GM21737 (cell line): ENCODE measurements around the gene CREBBP.
"Not testable (repeated sequence)": the region's sequence is repeated elsewhere in the genome, so short reads cannot be mapped to it uniquely, and the experiment has no call there.

Source experiments
- ATAC-seq: cut with Tn5 transposase; IDR thresholded peaks from one replicate; pipeline ENCODE4 v1.9.1; 2021; ENCODE audit warnings: mild to moderate bottlenecking, moderate library complexity; ENCODE audit not compliant: unreplicated experiment

Gene CREBBP

DNA sequence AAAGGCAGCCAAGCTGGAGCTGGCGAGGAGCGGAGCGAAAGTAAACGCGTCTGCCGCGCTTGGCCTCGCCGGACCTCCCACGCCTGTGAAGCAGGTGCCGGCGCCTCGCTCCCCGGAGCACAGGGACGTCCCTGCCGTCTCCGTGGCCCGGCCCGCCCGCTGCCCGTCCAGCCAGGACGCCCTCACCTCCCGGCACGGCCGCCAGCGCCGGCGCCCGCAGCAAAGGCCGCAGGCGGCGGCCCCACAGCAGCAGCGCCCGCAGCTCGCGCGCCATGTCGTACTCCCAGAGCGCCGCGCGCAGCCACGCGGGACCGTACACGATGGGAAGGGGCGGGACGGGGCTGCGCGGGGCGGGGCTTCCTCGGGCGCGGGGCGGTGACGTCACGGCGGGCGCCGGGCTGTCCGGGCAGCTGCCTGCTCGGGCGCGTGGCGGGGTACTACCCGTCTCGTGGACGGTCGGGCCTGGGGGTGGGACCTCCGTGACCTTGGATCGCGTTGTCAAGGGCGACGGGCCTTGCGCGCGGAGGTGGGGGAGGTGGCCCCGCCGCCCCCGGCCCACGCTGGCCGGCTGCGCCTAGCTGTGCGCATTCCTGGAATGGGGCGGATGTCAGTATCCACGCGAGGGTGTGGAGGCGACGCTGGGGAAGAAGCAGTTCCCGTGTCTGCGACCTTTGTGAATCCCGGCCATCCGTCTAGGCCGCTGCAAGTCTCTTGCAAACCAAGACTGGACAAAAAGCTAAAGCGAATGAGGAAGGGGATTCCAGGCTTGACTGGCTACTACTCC, 163.1 kb downstream of the CREBBP start, which contains the start of gene TRAP1:
TSS of gene TRAP1 (minus strand) at position 290 of the 784 bp plus-strand sequence. CDS start at position 274, 16 bp downstream.
- ATAC-seq: peak; percentile 86

DNA sequence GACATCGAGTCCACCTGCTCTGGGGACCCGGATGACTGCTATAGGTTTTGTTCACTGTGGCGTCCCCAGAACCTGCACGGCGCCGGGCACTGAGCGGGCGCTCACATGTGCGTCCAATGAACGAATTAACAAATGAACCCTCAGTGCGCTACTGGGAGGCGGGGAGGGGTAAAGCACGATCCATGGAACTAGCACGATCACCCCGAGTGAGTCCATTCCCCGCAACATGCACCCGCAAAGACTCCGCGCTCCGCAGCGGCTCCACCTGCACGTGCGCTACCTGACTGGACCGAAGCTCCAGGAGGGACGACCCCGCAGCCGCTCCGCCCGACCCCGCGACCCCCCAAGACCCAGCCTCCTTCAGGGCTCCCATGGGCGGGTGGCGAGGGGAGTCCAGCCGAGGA, 163.7 kb downstream of the CREBBP start:
- peak; percentile 21 for ATAC-seq

DNA sequence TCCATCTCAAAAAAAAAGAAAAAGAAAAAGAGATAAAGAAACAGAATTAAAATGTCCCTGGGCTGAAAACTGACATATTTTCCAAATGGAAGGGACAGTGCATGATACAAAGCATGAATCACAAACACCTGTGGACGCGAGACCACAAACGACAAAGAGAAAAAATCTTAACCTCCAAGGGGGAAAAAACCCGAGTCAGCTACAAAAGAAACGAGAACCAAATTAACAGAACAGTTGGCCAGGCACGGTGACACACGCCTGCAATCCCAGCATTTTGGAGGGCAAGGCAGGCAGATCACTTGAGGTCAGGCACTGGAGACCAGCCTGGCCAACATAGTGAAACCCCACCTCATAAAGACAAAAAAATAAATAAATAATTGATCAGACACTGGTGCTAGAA, 165.1 kb downstream of the CREBBP start:
- no peak for ATAC-seq

DNA sequence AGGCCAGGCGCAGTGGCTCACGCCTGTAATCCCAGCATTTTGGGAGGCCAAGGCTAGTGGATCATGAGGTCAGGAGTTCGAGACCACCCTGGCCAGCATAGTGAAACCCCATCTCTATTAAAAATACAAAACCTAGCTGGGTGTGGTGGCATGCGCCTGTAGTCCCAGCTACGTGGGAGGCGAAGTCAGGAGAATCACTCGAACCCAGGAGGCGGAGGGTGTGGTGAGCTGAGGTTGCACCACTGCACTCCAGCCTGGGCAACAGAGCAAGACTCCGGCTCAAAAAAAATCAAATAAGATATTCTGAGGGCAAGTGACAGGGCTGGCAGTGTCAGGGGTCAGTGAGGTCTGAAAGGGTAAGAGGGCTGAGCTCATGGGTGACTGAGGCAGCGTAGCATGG, 166.1 kb downstream of the CREBBP start:
- ATAC-seq: not testable (repeated sequence)

DNA sequence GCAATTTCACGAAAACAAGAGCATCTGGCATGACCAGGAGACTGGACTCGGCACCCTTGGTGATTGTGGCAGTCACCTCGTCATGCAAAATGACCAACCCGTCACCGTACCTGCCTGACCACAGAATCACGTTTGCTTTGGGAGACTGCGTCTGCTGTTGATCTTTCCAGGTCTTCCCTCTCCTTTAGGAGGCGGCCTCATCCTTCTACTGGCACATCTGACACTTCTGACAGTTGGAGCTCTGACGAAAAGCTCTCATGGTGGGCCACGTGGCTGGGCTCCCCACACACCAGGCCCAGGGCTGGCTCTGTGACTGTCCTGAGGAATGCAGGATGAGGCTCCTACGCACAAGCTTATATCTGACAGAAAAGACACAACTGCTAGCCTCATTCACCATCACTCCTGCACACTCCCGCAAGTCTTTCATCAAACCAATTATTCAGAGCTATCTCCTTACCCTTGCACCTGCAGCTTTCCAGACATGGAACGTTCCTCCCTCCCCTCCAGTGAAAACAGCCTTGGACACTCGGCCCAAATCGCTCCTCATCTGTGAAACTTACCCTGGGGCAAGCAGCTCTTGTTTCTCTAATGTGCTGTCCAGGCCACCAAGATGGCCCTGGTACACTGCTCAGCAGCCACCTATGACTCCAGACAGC, 166.8 kb downstream of the CREBBP start:
- ATAC-seq: no peak

DNA sequence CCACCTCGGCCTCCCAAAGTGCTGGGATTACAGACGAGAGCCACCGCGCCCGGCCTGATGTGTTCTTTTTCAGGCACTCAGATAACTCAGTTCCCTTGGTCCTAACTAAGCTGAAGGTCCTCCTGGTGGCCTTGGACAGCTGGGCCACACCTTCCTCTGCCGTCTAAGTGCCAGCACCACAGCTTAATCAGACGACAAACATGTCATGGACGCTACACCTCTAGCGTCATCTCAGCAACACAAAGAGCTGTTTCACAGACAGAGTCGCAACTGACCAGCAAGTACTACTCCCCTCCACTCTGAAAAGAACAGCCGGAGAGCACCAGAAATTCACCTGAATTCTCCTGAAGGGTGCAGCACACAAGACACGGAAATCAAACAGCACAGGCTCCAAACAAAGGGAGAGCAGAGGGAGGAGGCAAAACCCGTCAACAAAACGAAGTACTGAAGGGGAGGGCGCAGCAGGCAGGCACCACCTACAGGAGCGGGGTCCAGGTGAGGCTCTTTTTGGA, 167.6 kb downstream of the CREBBP start:
- ATAC-seq: no peak

DNA sequence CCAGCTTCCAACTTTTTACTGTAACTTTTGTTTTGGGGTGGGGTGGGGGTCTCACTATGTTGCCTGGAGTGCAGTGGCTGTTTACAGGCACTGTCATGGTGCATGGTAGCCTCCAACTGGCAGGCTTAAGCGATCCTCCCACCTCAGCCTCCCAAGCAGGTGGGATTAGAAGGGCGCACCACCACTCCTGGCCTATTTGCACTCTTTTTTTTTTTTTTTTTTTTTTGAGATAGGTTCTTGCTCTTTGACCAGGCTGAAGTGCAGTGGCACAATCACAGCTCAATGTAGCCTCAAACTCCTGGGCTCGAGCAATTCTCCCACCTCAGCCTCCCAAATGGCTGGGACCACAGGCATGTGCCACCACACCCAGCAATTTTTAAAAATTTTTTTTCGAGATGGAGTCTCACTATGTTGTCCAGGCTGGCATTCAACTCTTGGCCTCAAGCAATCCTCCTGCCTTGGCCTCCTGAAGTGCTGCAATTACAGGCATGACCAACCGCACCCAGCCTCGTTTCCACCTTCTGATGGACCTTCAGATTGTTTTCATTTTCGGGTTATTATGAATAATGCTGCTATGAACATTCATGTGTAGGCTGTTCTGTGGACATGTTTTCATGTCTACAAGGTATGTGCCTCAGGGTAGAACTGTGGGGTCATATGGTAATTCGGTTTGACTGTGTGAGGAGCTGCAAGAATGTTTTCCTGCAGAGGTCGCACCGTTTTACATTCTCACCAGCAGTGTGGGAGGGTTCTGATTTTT, 174.1 kb downstream of the CREBBP start:
- ATAC-seq: no peak

DNA sequence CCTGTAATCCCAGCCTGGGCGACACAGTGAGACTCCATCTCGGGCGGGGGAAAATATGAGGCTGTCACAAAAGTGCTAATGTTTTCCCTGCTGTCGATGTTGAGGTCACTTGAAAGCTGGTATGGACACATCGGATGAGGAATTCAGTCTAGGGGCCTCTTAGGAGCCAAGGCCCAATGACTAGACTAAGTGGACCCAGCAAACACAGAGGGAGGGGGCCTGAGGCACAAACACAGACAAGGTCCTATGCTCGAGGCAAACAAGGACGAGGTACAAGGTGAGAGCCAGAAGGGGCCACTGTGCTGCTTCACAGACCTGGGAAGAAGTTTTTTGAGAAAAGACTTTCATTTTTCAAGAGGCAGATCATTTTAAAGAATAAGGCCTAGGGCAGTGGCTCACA, 178.4 kb downstream of the CREBBP start:
- no peak for ATAC-seq

DNA sequence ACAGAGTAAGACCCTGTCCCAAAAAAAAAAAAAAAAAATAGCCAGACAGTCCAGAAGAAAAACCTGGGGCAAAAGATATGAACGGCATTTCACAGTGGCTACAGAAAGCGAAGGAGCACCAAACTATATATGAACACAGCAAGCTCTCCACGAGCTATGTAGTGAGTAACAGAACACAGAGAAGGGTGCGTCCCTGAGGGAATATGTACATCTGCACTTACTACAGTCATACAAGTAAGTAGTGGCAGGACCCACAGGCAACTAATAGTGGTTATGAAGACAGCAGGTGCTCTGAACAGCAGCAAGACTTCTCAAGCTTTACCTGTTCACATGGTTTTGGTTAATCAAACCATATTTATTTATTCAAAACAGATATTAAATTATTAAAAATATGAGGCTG, 179.0 kb downstream of the CREBBP start:
- ATAC-seq: no peak

DNA sequence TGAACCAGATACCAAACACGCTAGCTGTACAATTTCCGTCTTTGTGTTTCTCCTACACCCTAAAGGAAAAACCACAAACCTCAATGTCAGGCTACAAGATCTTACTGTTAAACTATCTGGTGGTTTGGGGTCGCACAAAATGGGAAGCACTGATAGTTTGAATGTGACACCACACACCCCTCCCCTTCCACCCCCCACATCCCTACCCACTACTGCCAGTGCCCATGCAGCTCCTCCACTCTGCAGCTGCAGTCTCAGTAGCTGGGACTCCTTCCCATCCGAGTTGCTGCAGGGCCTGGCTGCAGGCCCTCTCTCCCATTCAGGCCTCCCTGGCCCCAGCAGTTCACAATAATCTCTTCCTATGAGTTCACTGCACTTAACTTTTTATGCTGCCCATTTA, 181.6 kb downstream of the CREBBP start:
- no peak for ATAC-seq

DNA sequence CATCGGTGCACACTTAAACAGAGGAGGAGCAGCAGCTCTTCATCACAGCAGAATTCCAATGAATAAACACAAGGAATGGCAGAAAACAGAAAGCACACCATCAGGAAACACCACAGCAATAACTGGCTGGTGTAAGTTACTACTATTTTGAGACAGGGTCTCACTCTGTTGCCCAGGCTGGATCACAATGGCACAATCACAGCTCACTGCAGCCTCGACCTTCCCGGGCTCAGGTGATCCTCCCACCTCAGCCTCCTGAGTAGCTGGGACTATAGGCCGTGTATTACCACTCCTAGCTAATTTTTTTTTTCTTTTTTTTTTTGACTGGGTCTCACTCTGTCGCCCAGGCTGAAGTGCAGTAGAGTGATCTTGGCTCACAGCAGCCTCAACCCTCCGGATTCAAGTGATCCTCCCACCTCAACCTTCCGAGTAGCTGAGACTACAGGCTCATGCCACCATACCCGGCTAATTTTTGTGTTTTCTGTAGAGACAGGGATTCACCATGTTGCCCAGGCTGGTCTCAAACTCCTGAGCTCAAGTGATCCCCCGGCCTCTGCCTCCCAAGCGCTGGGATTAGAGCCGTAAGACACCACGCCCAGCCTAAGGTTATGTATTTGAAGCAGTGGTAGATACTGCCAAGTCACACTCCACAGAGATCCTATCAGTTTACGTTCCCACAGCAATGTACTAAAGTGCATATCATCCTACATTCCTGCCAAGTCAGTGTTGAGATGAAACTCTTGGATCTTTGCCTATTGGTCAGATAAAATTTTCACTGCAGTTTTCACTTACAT, 183.9 kb downstream of the CREBBP start:
- ATAC-seq: no peak

DNA sequence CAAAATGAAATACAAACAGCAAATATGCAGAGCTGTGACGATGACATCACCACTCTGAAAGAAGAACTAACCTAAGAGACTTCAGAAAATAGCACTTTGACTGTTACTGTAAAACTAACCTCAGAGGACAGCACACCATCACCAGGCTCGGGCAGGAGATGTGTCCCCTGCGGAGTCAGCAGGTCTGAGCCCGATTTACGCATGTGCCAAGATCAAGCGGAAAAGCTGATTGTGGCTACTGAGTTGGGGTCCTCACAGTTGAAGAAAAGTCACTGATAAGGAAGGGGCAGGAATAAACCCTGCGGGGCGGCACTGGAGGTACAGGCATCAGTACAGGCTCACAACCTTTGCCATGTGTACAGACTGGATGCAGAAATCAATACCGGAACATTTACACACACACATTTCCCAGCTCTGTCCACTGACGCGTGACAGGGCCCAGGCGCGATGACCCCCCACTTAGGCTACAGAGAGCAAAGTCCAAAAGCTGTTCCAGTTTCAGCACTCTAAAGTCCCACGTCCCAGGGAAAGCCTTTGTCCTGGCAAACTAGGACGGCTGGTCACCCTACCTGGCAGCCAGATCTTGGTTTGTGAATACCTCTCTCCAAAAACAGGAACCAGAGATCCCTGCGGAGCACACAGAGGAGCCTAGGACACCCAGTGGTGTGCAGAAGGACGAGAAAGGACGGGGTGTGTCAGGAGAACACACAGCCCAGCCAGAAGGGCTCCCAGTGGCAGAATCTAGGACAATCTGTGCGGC, 184.7 kb downstream of the CREBBP start:
- ATAC-seq: no peak

DNA sequence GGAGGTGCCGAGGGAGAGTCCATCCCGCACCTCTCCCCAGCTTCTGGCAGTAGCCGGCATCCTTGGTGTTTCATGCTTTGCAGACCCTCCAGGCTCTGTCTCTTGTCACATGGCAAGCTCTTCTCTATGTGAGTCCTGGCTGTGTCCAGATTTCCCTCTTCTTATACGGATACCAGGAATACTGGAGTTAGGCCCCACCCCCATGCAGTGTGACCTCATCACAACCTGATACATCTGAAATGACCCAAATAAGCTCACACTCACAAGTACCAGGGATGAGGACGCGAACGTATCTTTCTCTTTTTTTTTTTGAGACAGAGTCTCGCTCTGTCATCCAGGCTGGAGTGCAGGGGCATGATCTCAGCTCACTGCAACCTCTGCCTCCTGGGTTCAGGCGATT, 186.5 kb downstream of the CREBBP start:
- ATAC-seq: no peak

DNA sequence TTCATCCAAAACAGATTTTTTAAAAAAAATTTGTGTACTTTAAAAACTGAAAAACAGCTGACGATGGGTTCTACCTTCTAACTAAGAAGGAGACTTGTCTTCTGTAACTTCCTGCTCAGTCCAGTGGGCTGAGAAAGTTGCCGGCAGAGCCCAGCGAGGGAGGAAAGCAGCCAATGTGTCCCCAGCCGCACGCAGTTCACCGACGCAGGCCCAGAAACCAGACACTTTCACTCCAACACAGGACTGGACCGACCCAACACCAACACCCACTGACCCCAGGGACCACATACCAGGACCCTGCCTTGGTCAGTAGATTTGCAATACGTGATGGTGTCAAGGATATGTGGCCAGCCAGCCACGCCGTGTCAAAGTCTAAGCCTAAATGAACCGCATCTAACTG, 188.8 kb downstream of the CREBBP start:
- ATAC-seq: no peak

DNA sequence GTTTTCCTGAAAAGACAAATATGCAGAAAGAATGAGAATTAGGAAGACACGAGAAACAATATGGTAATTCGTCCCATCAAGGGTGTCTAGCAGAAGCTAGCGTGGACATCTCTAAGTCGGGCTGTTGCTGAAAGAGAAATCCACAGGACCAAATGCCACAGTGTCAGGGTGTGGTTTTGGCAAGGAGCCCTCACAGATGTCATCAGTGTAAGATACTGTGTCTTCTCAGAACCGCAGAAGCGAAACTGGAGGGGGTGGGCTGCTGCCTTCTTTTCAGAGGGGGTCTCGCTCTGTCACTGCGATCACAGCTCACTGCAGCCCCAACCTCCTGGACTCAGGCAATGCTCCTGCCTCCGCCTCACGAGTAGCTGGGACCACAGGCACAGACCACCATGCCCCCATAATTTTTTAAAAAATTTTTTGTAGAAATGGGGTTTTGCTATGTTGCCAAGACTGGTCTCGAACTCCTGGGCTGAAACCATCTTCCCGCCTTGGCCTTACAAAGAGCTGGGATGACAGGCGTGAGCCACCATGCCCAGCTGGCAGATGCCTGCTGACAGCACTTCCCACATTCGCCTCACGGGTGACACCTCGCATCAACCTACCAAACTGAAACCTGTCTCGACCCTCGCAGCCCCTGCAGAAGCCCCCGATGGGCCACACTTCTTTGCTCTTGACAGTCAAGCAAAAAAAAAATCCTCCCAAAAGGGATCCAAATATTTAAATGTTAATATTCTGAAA, 189.4 kb downstream of the CREBBP start:
- ATAC-seq: no peak

DNA sequence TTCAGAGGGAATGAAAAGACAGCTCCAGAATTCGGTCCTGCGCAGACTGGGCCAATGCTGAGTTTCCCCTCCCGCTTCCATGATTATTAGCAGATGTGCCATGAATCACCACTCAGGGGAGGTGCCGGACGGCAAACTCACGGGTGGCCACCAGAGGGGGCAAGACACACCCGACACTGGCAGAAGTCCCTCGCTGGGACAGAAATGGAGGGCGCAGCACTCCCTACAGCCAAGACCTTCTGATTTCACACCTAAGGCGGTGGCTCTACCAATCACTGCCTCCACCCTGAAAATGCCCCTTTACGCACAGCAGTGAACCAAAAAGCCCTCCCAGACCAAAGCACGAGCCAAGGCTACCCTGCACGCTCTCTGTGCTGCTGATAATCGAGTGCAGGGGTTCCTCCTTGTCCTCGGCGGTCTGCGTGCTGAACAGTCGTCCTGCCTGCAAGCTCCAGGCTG, 190.0 kb downstream of the CREBBP start:
- ATAC-seq: peak; percentile 73

DNA sequence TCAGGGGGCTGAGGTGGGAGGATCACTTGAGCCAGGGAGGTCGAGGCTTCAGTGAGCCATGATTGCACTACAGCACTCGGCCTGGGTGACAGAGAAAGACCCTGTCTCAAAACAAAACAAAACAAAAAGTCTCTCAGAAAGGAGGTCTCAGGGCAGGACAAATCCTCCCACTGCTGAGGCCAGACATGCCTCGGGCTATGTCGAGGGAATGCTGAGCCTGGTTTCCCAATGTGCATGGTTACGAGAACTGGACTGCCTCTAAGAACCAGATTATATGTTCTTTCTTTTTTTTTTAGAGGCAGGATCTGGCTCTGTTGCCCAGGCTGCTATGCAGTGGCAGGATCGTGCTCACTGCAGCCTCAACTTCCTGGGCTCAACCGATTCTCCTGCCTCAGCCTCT, 190.8 kb downstream of the CREBBP start:
- ATAC-seq: no peak

DNA sequence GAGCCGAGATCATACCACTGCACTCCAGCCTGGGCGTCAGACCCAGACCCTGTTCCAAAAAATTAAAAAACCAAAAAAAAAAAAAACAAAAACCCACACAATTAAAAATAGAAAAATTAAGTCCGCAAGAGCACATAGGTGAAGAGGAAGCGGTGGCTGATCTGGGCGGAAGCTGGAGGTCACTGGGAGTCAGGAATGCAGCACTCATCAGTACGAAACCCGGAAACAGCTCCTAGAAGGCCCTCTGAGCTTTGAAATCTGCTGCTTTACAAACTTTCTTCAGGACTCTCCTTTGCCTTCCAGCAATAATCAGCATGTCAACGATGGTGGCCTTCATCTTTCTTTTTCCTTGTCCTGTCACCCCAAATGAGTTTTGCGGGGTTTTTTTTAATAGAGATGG, 192.7 kb downstream of the CREBBP start:
- ATAC-seq: no peak

DNA sequence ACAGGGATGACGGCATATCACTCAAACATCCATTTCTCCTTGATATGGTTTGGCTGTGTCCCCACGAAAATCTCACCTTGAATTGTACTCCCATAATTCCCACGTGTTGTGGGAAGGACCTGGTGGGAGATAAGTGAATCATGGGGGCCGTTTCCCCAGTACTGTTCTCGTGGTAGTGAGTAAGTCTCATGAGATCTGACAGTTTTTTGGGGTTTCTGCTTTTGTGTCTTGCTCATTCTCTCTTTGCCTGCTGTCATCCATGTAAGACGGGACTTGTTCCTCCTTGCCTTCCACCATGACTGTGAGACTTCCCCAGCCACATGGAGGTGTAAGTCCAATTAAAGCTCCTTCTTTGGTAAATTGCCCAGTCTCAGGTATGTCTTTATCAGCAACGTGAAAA, 193.5 kb downstream of the CREBBP start:
- no peak for ATAC-seq
